Gastrocnemius medialis (tissue), 4 donors: ENCODE measurements around the gene YTHDF1.
"Not testable (repeated sequence)": the region's sequence is repeated elsewhere in the genome, so short reads cannot be mapped to it uniquely, and the experiment has no call there.

Source experiments
- POLR2A ChIP-seq, 2 donors: fragments of 450-650 bp; IDR thresholded peaks; one replicate each; pipeline ENCODE4 v1.6.1; 2017; ENCODE audit warnings: antibody characterized with exemption in 2 of 2, mild to moderate bottlenecking in 2 of 2, moderate library complexity in 2 of 2
- TF ChIP-seq, protein P1 (sequence below), 5 experiments: fragments of 450-650 bp in 3 of 5; fragments of 200-600 bp in 2 of 5; sonication (generic) in 2 of 5; IDR thresholded peaks in 4 of 5; conservative IDR thresholded peaks in 1 of 5; 1 replicate in 4 of 5; 2 replicates in 1 of 5; pipeline ENCODE4 v1.5.1; 2016 to 2019; ENCODE audit warnings: antibody characterized with exemption in 5 of 5, mild to moderate bottlenecking in 3 of 5, moderate library complexity in 3 of 5

DNA sequence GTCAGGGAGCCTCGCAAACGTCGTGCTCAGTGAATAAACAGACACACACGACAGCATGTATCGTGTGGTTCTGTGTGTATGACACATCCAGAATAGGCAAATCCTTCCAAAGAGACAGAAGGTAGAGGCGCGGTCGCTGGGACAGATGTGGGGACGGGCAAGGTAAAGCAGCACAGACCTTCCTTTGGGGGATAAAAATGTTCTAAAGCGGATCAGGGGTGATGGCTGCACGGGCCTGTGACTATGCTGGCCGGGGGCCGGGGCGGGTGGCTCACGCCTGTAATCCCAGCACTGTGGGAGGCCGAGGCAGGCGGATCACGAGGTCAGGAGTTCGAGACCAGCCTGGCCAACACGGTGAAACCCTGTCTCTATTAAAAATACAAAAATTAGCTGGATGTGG is 56.7 kb downstream of the YTHDF1 start:
- TF ChIP-seq POLR2A (IDR thresholded peaks at IDR 0.05) = not testable (repeated sequence)
- TF ChIP-seq, protein P1, sequence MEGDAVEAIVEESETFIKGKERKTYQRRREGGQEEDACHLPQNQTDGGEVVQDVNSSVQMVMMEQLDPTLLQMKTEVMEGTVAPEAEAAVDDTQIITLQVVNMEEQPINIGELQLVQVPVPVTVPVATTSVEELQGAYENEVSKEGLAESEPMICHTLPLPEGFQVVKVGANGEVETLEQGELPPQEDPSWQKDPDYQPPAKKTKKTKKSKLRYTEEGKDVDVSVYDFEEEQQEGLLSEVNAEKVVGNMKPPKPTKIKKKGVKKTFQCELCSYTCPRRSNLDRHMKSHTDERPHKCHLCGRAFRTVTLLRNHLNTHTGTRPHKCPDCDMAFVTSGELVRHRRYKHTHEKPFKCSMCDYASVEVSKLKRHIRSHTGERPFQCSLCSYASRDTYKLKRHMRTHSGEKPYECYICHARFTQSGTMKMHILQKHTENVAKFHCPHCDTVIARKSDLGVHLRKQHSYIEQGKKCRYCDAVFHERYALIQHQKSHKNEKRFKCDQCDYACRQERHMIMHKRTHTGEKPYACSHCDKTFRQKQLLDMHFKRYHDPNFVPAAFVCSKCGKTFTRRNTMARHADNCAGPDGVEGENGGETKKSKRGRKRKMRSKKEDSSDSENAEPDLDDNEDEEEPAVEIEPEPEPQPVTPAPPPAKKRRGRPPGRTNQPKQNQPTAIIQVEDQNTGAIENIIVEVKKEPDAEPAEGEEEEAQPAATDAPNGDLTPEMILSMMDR (IDR thresholded peaks at IDR 0.05 in 4 of 5, conservative IDR thresholded peaks at IDR 0.05 in 1 of 5) = not testable (repeated sequence)
